ENCODE data around the gene TXNDC11. TPM values are rescaled to one million over a fixed set of nuclear protein-coding genes. Genes with fewer than 3 reads are reported as not detected.

Gene TXNDC11
- total and polyA plus RNA-seq, 4 donors: 64.8 to 78.8 (median 72.2) TPM

- TF ChIP-seq CTCF (IDR thresholded peaks at IDR 0.05; ENCODE audit: control extremely low read depth, extremely low read depth): no peak
- H3K4me1 ChIP-seq (ENCODE audit: control insufficient read depth in 5 of 5, insufficient read depth in 5 of 5, low read length in 5 of 5): peaks cover 0 to 54% (median 24%) of the 10 kb centered on the region in 5 donors
- peak overlapping the region; percentile 30 to 79 for H3K27ac ChIP-seq (ENCODE audit: low read depth in 1 of 2, low read length in 1 of 2)
- H3K36me3 ChIP-seq (ENCODE audit: control insufficient read depth in 4 of 4, insufficient read depth in 4 of 4, low read length in 4 of 4): no peaks in the 10 kb centered on the region
- no peak overlapping the region for H3K9ac ChIP-seq (ENCODE audit: insufficient read depth in 1 of 2, low read length in 2 of 2)
- no peak overlapping the region for H3K4me3 ChIP-seq
- no peaks in the 10 kb centered on the region for H3K27me3 ChIP-seq (ENCODE audit: control insufficient read depth in 3 of 3, insufficient read depth in 3 of 3, low read length in 2 of 3)
- no peak for ATAC-seq (ENCODE audit: insufficient read depth, low FRiP score)
- no peaks in the 10 kb centered on the region for H3K9me3 ChIP-seq (ENCODE audit: control insufficient read depth in 4 of 4, insufficient read depth in 3 of 4, low read length in 3 of 4)
- DNase-seq: no peak
- 63 to 69% methylated on average over 27 of the region's 27 CpGs for WGBS, 2 donors
Observed at GRCh38 chr16:11670171-11671131, 72.2 kb downstream of the TXNDC11 start.

- Histone ChIP-seq H3K4me1 (ENCODE audit: control insufficient read depth in 5 of 5, insufficient read depth in 5 of 5, low read length in 5 of 5) (peaks cover 0 to 58% (median 27%) of the 10 kb centered on the region in 5 donors), H3K36me3 (ENCODE audit: control insufficient read depth in 4 of 4, insufficient read depth in 4 of 4, low read length in 4 of 4) (no peaks in the 10 kb centered on the region), H3K27me3 (ENCODE audit: control insufficient read depth in 3 of 3, insufficient read depth in 3 of 3, low read length in 2 of 3) (no peaks in the 10 kb centered on the region), H3K27ac (ENCODE audit: low read depth in 1 of 2, low read length in 1 of 2) (peak overlapping the region; percentile 69 to 79), H3K9me3 (ENCODE audit: control insufficient read depth in 4 of 4, insufficient read depth in 3 of 4, low read length in 3 of 4) (no peaks in the 10 kb centered on the region), H3K9ac (ENCODE audit: insufficient read depth in 1 of 2, low read length in 2 of 2) (peak overlapping the region in 1 of 2 donors; percentile 62), H3K4me3 (peak overlapping the region; percentile 74)
- no peak for TF ChIP-seq CTCF (IDR thresholded peaks at IDR 0.05; ENCODE audit: control extremely low read depth, extremely low read depth)
- 26 to 33% methylated on average over 22 of the region's 22 CpGs for WGBS, 2 donors
- DNase-seq: peak in 1 of 3 donors; percentile 46
- ATAC-seq (ENCODE audit: insufficient read depth, low FRiP score): peak; percentile 17
Observed at GRCh38 chr16:11669380-11670146, 73.1 kb downstream of the TXNDC11 start.

- Histone ChIP-seq H3K4me1 (ENCODE audit: control insufficient read depth in 5 of 5, insufficient read depth in 5 of 5, low read length in 5 of 5) (peaks cover 0 to 50% (median 24%) of the 10 kb centered on the region in 5 donors), H3K36me3 (ENCODE audit: control insufficient read depth in 4 of 4, insufficient read depth in 4 of 4, low read length in 4 of 4) (no peaks in the 10 kb centered on the region), H3K27me3 (ENCODE audit: control insufficient read depth in 3 of 3, insufficient read depth in 3 of 3, low read length in 2 of 3) (no peaks in the 10 kb centered on the region), H3K4me3 (peak overlapping the region; percentile 74), H3K27ac (ENCODE audit: low read depth in 1 of 2, low read length in 1 of 2) (peak overlapping the region; percentile 69 to 79), H3K9ac (ENCODE audit: insufficient read depth in 1 of 2, low read length in 2 of 2) (peak overlapping the region; percentile 55 to 62), H3K9me3 (ENCODE audit: control insufficient read depth in 4 of 4, insufficient read depth in 3 of 4, low read length in 3 of 4) (no peaks in the 10 kb centered on the region)
- ATAC-seq (ENCODE audit: insufficient read depth, low FRiP score) (no peak), DNase-seq (peak in 1 of 3 donors; percentile 39)
- 1 to 2% methylated on average over 57 to 97 of the region's 97 CpGs for WGBS, 2 donors
- TF ChIP-seq CTCF (IDR thresholded peaks at IDR 0.05; ENCODE audit: control extremely low read depth, extremely low read depth): no peak
Observed at GRCh38 chr16:11668623-11669379, 73.9 kb downstream of the TXNDC11 start.
